ENCODE measurements around the gene DNAJC15.

DNA sequence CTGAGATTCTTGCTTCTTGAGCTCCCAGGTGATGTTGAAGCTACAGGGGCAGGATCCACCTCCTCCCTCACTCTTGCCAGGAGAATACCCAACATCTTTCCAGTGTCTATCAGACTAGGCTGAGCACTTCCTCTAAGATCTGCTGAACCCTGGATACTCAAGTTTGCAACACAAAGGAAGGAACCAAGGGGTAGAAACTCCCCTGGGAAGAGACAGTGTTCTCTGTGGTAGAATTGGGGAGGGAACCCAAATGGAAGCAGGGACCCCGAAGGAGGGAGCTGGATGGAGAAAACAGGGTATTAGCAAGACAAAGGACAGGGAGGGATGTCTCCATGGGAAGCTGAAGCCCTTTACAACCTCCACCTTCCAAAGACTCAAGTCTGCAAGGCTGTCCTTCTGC is 117.6 kb downstream of the DNAJC15 start:
- TF ChIP-seq, protein P1, sequence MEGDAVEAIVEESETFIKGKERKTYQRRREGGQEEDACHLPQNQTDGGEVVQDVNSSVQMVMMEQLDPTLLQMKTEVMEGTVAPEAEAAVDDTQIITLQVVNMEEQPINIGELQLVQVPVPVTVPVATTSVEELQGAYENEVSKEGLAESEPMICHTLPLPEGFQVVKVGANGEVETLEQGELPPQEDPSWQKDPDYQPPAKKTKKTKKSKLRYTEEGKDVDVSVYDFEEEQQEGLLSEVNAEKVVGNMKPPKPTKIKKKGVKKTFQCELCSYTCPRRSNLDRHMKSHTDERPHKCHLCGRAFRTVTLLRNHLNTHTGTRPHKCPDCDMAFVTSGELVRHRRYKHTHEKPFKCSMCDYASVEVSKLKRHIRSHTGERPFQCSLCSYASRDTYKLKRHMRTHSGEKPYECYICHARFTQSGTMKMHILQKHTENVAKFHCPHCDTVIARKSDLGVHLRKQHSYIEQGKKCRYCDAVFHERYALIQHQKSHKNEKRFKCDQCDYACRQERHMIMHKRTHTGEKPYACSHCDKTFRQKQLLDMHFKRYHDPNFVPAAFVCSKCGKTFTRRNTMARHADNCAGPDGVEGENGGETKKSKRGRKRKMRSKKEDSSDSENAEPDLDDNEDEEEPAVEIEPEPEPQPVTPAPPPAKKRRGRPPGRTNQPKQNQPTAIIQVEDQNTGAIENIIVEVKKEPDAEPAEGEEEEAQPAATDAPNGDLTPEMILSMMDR (IDR thresholded peaks at IDR 0.05) = no peak
- no peak for TF ChIP-seq POLR2A (IDR thresholded peaks at IDR 0.05)

All from lower leg skin (tissue), 3 donors.